Hepatic stellate cell (primary cell): ENCODE data around the gene PARVB.

Experiments
- DNase-seq: peaks from one replicate; pipeline ENCODE4 v3.0.0; 2011; ENCODE audit warnings: low spot score

The PARVB gene

GRCh38 chr22:44219101-44219870 lies 195.2 kb downstream of the PARVB start:
- no peak for DNase-seq

GRCh38 chr22:44220727-44221680 lies 196.9 kb downstream of the PARVB start:
- no peak for DNase-seq

- no peak for DNase-seq
Measured at GRCh38 chr22:44221710-44222475, 197.8 kb downstream of the PARVB start.
